HG03064 (cell line): ENCODE results near the gene NOP16.
A peak's percentile ranks its signal among the peaks of the same experiment; 100 is the strongest.

Experiments
- ATAC-seq: cut with Tn5 transposase; IDR thresholded peaks from one replicate; pipeline ENCODE4 v1.9.1; 2021; ENCODE audit warnings: low read depth; ENCODE audit not compliant: unreplicated experiment

The NOP16 gene

GRCh38 chr5:176362233-176362490 lies 26.2 kb downstream of the NOP16 start:
- ATAC-seq, result peak; percentile 20

GRCh38 chr5:176361437-176362232 lies 26.8 kb downstream of the NOP16 start, which contains the start of gene KIAA1191:
Gene KIAA1191, minus strand, starts transcription at chr5:176361764. Its CDS starts 2,256 bp downstream, at chr5:176359508.
- ATAC-seq, result peak; percentile 88

GRCh38 chr5:176360894-176361436 lies 27.4 kb downstream of the NOP16 start:
- no peak for ATAC-seq

GRCh38 chr5:176359658-176360057 lies 28.7 kb downstream of the NOP16 start:
- ATAC-seq, result no peak

GRCh38 chr5:176356179-176356566 lies 32.2 kb downstream of the NOP16 start:
- ATAC-seq, result no peak

- no peak for ATAC-seq
These were observed 32.8 kb downstream of the NOP16 start for GRCh38 chr5:176355400-176356178.

GRCh38 chr5:176353533-176353932 lies 34.9 kb downstream of the NOP16 start:
- no peak for ATAC-seq

- ATAC-seq, result no peak
These were observed 36.1 kb downstream of the NOP16 start for GRCh38 chr5:176352116-176352878.

GRCh38 chr5:176350416-176350815 lies 38.0 kb downstream of the NOP16 start:
- ATAC-seq, result no peak

GRCh38 chr5:176342766-176343458 lies 45.5 kb downstream of the NOP16 start:
- ATAC-seq, result no peak

- ATAC-seq, result no peak
These were observed 46.3 kb downstream of the NOP16 start for GRCh38 chr5:176342158-176342483.

GRCh38 chr5:176341325-176342157 lies 46.9 kb downstream of the NOP16 start:
- ATAC-seq, result no peak

- ATAC-seq, result no peak
These were observed 49.1 kb downstream of the NOP16 start for GRCh38 chr5:176339304-176339703.

- no peak for ATAC-seq
These were observed 50.5 kb downstream of the NOP16 start for GRCh38 chr5:176337913-176338312.

GRCh38 chr5:176334031-176334770 lies 54.2 kb downstream of the NOP16 start:
- no peak for ATAC-seq
